SKM-1 (cell line): Measurements from ENCODE around the gene LILRB5.
A peak's percentile ranks its signal among the peaks of the same experiment; 100 is the strongest.
"Not testable (repeated sequence)": the region's sequence is repeated elsewhere in the genome, so short reads cannot be mapped to it uniquely, and the experiment has no call there.

Source experiments
- DNase-seq: peaks from one replicate; lab custom pipeline; 2025; ENCODE audit not compliant: unreplicated experiment; lab: John Stamatoyannopoulos, UW

LILRB5 gene

DNA sequence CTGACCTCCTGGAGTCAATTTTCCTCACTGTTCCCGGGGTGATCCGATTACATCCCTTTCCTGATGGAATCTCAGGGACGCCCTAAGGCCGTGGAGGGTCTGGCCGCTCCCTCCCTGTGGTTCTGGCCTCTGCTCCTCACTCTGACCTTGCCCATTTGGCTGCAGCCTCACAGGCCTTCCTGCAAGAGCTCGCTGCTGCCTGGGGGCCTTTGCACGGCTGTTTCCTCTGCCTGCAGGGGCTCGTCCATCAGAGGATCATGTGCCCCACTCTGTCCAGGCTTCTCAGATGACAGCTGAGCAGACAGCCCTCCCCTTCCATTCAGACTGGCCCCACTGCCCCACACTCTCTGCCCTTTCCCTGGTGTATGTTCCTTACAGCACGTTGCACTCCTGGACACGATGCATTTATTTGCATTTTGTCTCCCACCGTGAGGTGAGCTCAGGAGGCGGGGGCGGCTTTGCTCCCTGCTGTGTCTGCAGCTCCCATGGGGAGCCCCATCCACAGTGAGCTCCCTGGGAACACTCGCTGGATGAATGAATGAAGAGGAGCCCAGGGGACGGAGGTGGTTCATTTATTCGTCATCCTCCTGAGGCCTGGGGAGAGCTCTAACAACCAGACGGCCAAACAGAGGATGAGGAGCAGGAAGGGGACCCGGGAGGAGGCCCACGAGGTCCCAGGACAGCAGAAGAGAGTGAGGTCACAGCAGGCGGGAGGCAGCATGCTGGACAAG is 39.4 kb downstream of the LILRB5 start:
- not testable (repeated sequence) for DNase-seq

DNA sequence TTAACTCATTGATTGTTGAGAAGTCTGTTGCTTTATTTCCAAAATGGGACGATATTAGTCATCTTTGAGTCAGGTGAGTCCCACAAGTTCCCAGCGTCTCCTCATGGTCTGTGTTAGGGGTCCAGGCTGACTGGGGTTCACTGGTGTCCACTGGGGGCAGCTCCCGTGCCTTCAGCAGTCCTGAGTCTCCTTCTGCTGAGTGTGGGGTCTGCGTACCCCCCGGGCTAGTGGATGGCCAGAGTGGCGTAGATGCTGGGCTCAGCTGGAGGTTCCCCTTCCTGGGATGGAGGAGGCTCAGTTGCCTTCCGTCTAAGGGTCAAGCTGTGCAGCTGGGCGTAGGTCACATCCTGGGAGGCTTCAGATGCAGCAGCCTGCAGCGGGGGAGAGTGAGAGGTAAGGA is 40.2 kb downstream of the LILRB5 start:
- DNase-seq: no peak

- not testable (repeated sequence) for DNase-seq
These were observed 42.3 kb downstream of the LILRB5 start for GRCh38 chr19:54214734-54215133.

DNA sequence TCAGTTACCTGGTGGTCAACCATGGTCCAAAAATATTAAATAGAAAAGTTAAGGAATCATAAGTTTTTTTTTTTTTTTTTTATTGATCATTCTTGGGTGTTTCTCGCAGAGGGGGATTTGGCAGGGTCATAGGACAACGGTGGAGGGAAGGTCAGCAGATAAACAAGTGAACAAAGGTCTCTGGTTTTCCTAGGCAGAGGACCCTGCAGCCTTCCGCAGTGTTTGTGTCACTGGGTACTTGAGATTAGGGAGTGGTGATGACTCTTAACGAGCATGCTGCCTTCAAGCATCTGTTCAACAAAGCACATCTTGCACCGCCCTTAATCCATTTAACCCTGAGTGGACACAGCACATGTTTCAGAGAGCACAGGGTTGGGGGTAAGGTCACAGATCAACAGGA is 42.9 kb downstream of the LILRB5 start:
- not testable (repeated sequence) for DNase-seq

DNA sequence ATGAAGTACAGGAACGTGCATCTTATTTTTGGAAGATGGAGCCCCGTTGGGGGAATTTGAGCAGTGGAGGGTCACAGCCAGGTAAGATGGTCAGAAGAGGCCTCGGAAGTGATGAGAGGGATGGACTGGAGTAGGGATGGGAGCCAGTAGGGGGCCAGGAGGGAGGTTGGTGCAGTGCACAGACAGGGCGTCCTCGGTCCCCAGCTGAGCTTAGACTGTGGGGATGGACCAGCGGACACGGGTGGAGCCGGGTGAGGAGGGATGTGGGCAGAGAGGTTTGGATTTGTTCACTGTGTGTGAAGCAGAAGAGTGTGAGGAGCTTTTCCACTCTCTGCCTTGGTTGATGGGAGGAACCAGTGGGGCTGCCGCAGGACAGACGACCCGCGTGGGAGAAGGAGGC is 45.8 kb downstream of the LILRB5 start:
- DNase-seq: no peak

- no peak for DNase-seq
These were observed 47.1 kb downstream of the LILRB5 start for GRCh38 chr19:54209811-54210494.

DNA sequence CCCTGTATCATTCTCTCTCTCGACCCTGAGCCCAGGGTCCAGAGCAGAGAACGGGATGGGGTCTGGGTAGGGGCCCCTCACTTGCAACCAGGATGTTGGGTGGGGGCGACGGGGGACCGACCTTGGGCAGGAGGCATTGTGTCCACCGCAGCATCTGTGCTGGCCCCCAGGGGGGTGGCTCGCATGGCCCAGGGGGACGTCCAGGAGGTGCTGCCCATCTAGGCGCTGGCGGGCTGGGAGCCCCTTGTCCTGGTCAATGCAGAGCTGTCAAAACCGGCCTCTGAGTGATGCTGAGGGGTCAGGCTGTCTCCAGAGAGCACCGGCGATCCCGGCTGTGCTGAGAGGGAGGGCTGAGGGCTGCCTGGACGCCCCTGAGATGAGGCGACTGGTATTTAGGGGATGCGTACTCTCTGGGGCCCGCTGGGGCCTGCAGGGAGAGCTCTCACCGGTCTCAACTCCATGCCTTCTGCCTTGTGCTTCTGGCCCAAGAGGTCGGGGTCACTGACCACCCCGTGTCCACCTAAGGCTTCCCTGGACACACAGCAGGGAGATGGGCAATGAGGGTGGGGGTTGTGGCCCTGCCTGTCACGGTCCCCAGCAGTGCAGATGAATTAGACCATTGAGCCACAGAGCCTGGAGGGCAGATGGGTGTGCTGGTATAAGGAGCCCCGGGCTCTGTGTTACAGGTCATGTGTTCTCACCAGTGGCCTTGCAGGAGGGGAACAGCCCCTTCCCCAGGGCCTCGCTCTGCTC is 47.8 kb downstream of the LILRB5 start:
- no peak for DNase-seq

- DNase-seq: no peak
These were observed 48.4 kb downstream of the LILRB5 start for GRCh38 chr19:54208784-54209057.

GRCh38 chr19:54207983-54208783 is 48.9 kb downstream of the LILRB5 start:
- peak; percentile 85 for DNase-seq

DNA sequence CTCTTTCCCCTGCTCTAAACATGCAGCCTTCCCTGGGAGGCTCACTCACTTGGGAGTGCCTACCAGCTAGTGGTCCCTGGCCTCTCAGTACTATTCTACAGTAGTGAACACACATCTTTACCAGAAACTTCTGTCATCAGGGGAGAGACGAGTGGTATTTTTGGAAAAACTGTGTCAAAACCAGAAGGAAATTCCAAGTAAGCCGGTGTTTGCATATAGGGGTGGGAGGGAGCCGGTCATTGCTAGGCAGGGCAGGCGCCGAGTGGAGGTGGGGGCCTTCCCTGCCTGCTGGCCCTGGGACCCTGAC is 49.4 kb downstream of the LILRB5 start:
- no peak for DNase-seq

GRCh38 chr19:54207193-54207592 is 49.9 kb downstream of the LILRB5 start:
- DNase-seq: not testable (repeated sequence)

DNA sequence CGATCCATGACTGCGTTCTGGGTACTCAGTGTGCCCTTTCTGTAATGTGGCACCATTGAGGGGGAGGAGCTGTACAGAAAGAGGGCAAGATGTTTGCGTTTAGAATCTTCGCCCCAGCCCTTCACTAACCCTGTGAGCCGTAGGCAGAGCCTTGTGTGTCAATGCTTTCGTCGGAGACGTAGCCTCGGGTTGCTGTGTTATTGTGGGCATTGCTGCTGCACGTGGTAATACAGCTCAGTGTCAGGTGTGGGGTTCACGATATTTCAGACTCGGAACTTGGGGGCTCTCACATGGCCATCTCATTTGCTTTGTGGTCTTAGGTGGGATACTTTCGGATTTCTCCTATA is 50.3 kb downstream of the LILRB5 start:
- DNase-seq: no peak

DNA sequence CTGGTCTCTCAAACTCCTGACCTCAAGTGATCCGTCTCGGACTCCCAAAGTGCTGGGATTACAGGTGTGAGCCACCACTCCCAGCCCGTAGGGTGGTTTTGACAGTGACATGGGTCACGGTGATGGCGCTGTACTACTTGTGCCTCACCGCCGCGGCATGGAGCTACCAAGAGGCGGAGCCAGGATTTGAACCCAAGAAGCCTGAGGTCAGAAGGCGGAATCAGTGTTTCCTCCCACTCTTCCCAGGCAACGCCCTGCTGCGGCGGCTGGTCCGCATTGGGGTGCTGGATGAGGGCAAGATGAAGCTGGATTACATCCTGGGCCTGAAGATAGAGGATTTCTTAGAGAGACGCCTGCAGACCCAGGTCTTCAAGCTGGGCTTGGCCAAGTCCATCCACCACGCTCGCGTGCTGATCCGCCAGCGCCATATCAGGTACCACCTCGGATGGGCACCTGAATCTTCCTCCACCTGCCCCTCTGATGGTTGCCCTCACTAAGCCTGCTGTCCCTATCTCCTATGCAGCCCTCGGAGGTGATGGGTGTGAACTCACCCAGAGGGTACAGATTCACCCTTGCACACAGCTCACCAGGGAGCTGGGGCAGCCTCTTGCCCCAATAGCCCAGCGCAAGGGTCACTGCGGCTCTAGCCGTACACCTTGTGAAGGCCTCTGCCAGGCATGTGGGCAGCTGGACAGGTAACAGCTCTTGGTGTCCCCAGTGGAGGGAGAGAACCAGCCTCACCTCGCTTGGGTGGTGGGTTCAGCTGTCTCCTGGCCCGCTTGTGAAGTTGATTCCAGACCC is 50.8 kb downstream of the LILRB5 start:
- no peak for DNase-seq

DNA sequence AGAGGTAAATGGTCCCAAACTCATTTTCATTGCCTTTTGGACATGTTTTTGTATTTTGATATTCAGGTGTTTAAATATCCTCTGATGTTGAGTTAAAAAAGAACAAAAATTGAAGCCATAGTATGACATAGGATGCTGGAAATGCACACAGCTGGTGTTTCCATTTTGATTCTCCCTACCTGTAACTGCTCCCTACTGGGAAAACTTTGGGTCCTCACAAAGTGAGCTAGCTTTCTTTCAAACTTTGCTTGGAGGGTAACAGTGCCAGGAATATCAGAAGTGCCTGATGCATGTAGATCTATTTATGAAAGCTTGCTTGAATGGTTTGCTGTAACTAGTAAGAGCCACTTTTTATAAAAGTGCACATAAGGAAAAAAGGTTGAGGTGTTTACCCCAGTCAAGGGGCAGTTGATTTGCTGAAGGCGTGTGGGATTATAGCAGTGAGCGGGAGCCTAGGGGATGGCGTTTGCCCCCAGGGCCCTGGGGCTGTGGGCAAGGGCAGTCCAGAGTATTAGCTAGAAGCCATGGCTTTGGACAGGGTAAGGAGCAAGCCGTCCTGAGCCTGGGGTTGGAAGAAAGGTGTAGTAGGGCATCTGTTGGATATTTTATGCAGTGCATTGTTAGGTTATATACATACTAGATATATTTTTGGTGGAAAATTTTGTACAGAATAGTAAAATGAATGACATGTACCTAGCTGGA is 52.2 kb downstream of the LILRB5 start:
- no peak for DNase-seq

- no peak for DNase-seq
These were observed 53.9 kb downstream of the LILRB5 start for GRCh38 chr19:54203151-54203611.

- no peak for DNase-seq
These were observed 55.1 kb downstream of the LILRB5 start for GRCh38 chr19:54201980-54202379.

GRCh38 chr19:54201172-54201701 is 55.8 kb downstream of the LILRB5 start:
- no peak for DNase-seq
